ENCODE measurements around the gene VTI1B.
"Not testable (repeated sequence)": the region's sequence is repeated elsewhere in the genome, so short reads cannot be mapped to it uniquely, and the experiment has no call there.

The VTI1B gene, protein sequence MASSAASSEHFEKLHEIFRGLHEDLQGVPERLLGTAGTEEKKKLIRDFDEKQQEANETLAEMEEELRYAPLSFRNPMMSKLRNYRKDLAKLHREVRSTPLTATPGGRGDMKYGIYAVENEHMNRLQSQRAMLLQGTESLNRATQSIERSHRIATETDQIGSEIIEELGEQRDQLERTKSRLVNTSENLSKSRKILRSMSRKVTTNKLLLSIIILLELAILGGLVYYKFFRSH

DNA sequence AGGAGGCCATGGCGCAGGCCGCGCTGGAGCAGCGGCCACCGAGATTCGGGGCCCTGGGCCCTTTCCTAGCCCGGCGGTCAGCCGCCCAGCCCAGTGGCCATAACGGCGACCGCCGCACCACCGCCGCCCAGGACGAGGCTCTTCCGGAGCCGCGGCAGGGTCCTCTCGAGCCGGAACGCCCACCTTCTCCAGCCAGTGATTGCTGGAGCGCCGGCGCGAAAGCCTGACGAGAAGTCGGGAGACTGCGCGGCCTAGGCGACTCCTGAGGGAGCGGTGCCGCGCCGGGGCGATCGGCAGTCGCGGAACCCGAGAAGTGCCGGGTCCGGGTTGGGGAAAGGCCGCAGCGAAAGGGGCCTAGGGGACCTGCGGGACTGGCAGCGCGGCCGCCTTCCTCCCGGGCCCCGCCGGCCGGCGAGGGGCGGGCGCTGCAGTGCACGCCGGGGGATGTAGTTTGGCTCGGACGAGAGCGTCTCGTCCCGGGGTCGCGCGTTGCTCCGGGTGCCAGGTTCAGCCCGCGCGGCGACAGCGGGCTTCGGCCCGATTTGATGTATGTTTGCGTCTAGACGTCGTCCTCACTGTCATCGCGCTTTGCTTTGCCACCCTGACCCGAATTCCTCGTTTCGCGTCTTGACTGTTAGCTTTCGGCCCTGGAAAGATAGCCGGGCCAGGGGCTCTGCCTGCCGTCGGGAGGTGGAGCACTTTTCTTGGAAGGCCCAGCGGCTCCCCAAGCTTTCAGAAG lies at the start of gene VTI1B:
Gene VTI1B, minus strand, starts transcription at position 153 of the 739 bp plus-strand sequence. Its CDS starts 143 bp downstream, at position 10.
- in situ Hi-C loops (cut with HindIII; ENCODE audit: low sequenced_read_pairs), result no loop called here

DNA sequence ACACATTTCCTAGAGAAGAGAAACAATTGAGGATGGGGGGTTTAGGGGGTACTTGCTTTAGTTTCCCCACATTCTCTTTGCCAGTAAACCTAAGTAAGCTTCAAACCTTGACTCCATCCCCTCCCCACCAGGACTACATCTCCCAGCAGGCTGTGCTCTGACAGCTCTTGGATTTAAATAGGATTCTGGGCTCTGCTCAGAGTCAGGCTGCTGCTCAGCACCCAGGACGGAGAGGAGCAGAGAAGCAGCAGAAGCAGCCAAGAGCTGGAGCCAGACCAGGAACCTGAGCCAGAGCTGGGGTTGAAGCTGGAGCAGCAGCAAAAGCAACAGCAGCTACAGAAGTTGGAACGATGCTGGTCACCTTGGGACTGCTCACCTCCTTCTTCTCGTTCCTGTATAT lies 47.9 kb upstream of the VTI1B start:
- in situ Hi-C loops (cut with HindIII; ENCODE audit: low sequenced_read_pairs), result no loop called here

DNA sequence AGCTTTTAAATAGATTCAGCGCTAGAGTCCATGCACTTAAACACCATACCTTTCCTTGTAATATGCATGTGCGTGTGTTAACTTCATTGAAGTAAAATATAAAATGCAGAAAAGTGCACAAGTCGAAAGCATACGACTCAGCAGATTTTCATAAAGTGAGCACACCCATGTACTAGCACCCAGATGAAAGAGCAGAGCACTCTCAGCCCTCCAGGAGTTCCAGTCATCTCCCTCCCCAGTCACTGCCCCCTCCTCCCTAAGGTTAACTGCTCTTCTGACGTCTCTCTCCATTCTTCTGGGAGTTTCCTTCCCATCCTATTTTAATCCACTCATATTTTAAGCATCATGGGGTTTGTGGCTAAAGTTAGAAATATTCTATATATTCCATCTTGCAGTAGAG lies 47.4 kb upstream of the VTI1B start:
- in situ Hi-C loops (cut with HindIII; ENCODE audit: low sequenced_read_pairs), result no loop called here

GRCh38 chr14:67719866-67720265 lies 45.4 kb upstream of the VTI1B start:
- in situ Hi-C loops (cut with HindIII; ENCODE audit: low sequenced_read_pairs), result no loop called here

DNA sequence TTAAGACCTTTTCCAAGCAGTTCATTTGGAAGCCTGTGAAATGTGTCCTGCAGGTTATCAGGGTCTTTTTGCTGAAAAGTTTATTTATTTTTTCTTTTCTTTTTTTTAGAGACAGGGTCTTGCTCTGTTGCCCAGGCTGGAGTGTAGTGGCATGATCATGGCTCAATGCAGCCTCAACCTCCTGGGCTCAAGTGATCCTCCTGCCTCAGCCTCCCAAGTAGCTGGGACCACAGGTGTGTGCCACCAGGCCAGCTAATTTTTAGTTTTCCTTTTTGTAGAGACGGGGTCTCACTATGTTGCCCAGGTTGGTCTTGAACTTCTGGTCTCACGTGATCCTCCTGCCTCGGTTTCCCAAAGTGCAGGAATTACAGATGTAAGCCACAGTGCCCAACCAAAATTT lies 45.0 kb upstream of the VTI1B start:
- in situ Hi-C loops (cut with HindIII; ENCODE audit: low sequenced_read_pairs), result not testable (repeated sequence)

DNA sequence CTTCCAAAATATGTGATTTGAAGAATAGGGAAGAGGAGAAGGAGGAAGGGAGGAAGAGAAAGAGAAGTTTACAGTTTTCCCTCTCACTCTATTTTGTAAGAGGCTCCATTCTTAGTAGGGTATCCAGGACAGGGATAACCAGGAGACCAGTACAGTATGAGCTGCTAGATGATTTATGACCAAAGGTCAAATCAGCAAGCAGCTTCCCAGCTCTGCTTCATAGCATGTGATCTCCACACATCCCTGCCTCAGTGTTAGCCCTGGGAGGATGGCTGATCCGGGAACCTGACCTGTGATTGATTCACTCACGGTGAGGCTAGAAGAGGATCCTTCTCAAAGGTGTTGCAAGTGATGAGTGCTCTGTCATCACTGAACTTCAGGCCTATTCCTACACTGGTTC lies 43.8 kb upstream of the VTI1B start:
- in situ Hi-C loops (cut with HindIII; ENCODE audit: low sequenced_read_pairs), result no loop called here

GRCh38 chr14:67717048-67717447 lies 42.6 kb upstream of the VTI1B start:
- in situ Hi-C loops (cut with HindIII; ENCODE audit: low sequenced_read_pairs), result no loop called here

DNA sequence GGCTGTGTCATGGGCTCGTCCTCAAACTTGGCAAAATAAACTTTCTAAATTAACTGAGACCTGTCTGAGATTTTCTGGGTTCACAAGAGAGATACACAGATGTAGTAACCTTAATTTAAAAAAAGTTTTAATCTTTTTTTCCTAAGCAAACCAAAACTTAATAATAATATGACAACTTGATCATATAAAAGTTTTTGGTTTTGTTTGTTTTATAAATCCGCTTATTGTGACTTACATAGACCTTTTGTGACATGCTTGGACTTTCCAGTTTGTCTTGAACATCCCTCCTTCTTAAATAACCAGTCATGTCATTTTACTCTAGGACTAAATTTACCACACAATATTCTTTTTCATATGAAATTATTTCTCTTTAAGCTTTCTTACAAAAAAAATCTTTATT lies 35.8 kb upstream of the VTI1B start:
- in situ Hi-C loops (cut with HindIII; ENCODE audit: low sequenced_read_pairs), result no loop called here

GRCh38 chr14:67709796-67710195 lies 35.4 kb upstream of the VTI1B start:
- in situ Hi-C loops (cut with HindIII; ENCODE audit: low sequenced_read_pairs), result not testable (repeated sequence)

DNA sequence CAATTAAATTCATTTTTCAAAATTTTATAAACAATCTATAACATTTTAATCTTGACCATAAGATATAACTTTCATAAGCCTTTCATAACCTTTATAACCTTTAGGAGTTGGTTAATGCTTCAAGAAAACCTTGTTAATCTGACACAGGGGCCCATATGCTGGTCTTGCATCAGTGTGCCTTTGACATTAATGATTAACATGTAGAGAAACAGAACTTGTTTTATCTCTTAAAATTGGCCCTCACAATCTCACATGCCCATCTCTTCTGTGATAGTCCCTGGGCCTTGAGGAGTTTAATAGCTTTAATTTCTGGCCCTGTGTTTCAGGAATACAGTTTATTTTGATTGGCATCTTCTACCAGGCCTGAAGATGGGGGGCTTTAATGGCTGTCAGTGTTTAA lies 34.9 kb upstream of the VTI1B start:
- in situ Hi-C loops (cut with HindIII; ENCODE audit: low sequenced_read_pairs), result not testable (repeated sequence)

GRCh38 chr14:67705211-67705610 lies 30.8 kb upstream of the VTI1B start:
- in situ Hi-C loops (cut with HindIII; ENCODE audit: low sequenced_read_pairs), result no loop called here

DNA sequence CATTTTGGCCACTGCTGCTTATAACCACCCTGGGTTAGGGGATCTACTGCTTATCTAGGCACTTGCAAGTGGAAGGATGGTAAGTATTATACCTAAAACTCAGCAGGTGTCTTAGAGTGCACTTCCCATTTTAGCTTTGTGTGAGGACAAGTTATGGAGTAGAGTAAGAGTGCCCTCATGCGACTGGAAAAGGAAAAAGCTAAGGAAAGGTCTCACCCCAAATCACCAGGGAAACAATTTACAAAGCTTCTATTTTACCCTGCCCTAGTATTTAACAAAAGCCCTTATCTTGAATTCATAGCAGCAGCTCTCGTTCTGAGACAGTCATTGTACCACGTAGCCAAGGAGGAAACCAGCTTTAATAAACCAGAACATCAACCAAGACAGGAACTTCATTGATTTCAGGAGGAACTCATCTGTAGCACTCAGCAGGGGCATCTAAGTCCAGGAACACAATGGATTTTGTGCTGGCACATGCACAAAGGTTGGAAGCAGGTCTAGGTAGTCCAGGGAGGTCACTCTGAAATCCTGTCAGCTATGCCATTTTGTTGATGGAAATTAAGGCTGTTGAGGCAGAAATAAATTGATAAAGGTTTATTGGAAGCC lies 30.2 kb upstream of the VTI1B start:
- in situ Hi-C loops (cut with HindIII; ENCODE audit: low sequenced_read_pairs), result no loop called here

DNA sequence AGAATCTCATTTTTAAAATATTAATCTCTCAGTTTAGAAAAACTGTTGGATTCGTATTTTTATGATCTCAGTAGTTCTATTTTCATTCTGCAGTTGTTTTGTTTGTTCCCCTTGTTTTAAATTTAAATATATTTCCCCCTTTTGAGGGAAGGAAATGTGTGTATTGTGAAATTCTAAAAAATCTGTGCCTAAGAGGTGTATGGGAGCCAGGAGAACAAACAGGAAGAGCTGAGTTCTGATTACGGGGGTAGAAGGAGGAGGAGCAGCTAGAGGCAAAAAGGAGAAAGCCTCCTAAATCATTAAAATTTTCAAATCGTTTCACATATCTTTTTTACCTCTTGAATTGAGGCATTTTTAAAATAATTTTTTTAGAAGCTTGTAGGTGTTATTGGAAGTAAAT lies 29.6 kb upstream of the VTI1B start:
- in situ Hi-C loops (cut with HindIII; ENCODE audit: low sequenced_read_pairs), result no loop called here

DNA sequence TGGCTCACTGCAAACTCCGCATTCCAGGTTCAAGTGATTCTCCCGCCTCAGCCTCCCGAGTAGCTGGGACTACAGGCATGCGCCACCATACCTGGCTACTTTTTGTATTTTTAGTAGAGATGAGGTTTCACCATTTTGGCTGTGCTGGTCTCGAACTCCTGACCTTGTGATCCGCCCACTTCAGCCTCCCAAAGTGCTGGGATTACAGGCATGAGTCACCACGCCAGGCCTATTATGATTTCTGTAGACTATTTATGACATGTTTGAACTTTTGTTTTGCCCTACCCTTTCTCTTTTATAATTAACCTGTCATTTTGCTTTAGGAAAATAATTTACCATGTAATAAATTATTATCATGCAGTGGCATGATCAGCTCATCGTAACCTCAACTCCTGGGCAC lies 27.1 kb upstream of the VTI1B start, which contains the start of gene RDH12:
Gene RDH12, plus strand, starts transcription at position 395 of the 400 bp plus-strand sequence. CDS start 20,757 bp downstream, outside the sequence.
- in situ Hi-C loops (cut with HindIII; ENCODE audit: low sequenced_read_pairs), result not testable (repeated sequence)

GRCh38 chr14:67698179-67698578 lies 23.7 kb upstream of the VTI1B start:
- in situ Hi-C loops (cut with HindIII; ENCODE audit: low sequenced_read_pairs), result no loop called here

- in situ Hi-C loops (cut with HindIII; ENCODE audit: low sequenced_read_pairs), result no loop called here
Measured at GRCh38 chr14:67697006-67697405, 22.6 kb upstream of the VTI1B start.

DNA sequence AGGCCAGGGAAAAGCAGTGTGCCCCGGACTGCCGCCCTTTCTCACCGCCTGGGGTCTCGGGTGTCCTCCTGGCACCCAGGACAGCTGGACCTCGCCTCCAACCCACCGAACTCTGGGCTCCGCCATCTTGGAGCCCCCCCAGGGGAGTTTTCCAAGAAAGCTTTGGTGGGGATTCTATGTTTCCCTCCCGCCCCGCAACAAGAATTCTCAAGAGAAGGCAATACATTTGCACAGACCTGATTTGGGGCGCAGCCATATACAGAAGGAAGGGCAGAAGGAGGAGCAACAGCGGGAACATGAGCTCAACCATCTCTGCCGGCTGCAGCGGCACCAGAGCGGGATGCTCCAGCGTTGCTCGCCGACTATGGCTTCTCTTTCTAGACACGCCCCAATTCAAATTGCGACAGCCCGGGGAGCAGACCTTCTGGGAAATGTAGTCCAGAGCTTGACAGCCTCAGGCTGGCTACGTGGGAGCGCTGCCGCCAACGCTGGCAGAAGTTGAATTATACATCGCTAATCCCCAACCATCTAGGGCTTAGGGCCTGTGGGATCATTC lies 21.0 kb upstream of the VTI1B start, which contains the start of gene RDH11:
Gene RDH11, minus strand, starts transcription at position 371 of the 556 bp plus-strand sequence. Its CDS starts 61 bp downstream, at position 310.
- in situ Hi-C loops (cut with HindIII; ENCODE audit: low sequenced_read_pairs), result no loop called here

DNA sequence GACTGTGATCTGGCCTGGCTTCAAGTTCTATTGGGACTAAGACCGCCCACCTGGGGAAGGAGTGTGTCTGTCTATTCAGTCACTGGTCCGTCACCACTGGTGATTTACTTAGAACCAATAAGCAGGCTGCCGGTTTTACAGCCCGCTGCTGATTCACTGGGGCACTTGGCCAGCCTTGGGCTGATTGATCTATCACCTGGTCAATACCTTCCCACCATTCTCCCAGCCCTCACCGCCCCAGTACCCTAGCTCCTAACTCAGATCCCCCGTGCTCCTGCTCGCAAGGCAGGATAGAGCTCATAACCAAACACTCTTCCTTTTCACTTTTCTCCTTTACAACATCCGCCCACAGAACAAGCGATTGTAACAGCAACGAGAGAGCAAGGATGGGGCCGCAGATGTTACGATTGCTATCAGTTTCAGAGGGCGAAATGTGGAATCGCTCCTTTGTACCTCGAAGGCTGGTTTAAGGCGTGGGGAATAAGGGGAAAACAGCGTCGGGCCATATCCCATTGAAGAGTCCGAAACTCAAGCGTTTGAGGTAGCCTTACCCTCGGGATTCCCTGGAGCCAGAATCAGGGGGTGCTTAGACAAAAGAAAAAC lies 20.5 kb upstream of the VTI1B start:
- in situ Hi-C loops (cut with HindIII; ENCODE audit: low sequenced_read_pairs), result no loop called here

DNA sequence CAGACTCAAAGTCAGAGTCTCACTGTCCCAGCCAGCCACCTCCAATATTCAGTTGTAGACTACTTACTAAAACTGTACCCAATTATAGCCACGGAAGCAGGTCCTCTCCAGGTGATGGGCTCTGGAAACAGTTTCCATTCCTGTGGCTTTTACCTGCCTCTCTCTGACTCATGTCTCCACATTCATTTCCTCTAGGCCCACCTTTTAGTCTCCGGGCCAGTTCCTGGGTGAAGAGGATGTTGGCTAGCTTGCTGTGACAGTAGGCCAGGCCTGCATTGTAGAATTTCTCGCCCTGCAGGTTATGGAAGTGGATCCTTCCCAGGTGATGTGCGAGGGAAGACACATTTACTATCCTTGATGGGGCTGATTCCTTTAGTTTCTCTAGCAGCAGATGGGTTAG lies 15.6 kb upstream of the VTI1B start:
- in situ Hi-C loops (cut with HindIII; ENCODE audit: low sequenced_read_pairs), result no loop called here

DNA sequence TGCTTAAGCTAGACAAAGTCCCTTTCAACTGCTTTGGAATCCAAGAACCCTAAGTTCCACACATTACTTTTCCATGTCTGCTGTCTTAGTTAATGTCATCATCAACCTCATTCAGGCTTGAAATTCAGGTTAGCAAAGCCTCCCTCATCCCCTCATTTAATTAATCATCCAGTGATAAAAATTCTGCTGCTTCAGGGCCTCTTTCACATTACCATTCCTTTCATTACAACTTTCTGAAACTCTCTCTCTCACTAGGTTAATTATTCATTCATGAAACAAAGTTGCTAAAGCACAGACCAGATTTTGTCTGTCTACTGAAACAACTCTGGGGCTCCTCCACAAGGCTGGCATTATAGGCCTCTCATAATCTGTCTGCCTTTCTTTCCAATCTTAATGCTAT lies 9.4 kb upstream of the VTI1B start:
- in situ Hi-C loops (cut with HindIII; ENCODE audit: low sequenced_read_pairs), result no loop called here

- in situ Hi-C loops (cut with HindIII; ENCODE audit: low sequenced_read_pairs), result no loop called here
Measured at GRCh38 chr14:67680941-67681340, 6.5 kb upstream of the VTI1B start.
